Stimulated activated CD8-positive, alpha-beta memory T cell treated with anti-CD3 and anti-CD28 coated beads, Interleukin-7, amount 100 ng/mL, for 4 hours (primary cell): ENCODE measurements around the gene C10orf67.
"Not testable (repeated sequence)": the region's sequence is repeated elsewhere in the genome, so short reads cannot be mapped to it uniquely, and the experiment has no call there.

ENCODE experiments used
- DNase-seq, 2 donors: peaks; one replicate each; pipeline ENCODE4 v3.0.0-alpha.2; 2020; ENCODE audit warnings: low read depth in 2 of 2

Gene C10orf67

DNA sequence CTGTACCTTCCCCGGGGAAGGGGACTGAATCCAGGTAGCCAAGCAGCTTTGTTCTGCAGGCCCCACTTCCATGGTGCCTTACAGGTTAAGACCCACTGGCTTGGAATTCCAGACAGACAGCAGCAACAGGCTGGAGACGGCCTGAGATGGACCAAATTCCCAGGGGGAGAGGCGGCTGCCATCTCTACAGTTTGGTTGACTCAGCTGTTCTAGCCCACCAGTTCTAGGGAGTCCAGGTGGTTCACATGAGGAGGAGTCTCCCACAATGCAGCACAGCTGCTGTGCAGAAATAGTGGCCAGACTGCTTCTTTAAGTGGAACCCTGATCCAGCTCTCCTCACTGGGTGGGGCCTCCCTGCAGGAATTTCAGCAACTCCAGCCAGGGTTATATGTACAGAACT lies 74.1 kb downstream of the C10orf67 start:
- no peak for DNase-seq

DNA sequence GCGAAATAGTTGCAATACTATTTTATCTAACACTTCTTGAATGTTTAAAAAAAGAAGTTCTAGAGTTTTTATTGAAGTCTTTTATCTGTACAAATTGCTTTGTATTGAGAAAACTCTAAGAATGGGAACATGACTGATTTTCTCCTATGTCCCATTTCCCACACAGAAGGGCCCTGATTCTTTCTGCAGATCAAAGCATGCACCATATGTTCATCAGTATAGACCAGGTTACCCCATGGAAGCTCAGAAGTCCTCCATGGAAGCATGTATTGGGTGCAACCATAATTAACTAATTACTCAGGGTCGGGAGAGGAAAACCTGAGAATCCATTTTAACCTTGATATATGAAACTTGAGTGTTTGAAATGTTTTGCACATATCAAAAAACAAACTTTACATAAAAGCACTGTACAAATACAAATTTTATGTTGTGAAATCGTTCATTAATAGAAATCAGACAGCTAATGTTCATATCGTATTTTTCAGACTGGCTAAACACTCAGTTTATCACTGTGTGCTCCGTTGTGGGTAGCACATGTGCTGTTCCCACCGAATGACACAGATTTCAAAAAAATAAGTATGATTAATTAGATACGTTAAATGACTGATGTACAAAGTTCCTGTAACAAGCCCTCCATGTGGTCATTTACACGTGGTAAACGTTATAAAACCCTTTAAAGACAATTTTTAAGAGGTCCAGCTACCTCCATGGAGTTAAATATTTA lies 81.0 kb downstream of the C10orf67 start:
- DNase-seq: no peak

DNA sequence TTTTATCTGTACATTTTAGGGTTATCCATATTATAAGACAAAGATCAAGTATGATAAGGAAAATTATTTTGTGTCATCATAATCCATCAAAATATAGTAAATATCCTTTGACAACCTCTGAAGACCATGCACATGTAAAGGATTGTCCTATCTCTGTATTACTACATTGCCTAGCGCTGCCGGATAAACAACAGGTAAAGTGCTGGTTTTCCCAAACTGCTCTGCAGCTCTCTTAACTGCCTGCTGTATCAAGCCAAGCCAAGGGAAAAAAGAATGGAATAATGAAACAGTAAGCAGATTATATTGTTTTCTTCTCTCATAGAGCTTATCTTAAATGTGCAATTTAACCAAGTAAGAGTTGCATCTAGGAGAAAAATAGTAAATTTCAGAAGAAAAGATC lies 81.7 kb downstream of the C10orf67 start:
- DNase-seq: no peak

DNA sequence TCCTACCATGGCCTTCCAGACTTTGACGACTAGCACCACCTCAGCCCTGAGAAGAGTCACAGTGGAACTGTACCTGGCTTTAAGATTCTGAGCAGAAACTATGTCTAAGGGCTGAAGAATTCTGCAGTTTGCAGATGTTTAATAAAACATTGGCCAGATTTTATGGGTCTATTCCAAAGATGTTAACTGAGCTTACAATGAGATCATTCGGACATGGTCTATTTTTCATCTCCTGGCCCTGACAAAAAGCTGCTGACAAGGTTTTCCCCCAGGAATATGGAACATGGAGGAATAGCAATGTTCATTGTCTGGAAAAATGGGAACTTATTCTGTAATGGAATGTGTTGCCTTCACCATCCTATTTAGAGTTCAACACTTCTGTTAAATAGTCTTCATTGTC lies 86.1 kb downstream of the C10orf67 start:
- no peak for DNase-seq

DNA sequence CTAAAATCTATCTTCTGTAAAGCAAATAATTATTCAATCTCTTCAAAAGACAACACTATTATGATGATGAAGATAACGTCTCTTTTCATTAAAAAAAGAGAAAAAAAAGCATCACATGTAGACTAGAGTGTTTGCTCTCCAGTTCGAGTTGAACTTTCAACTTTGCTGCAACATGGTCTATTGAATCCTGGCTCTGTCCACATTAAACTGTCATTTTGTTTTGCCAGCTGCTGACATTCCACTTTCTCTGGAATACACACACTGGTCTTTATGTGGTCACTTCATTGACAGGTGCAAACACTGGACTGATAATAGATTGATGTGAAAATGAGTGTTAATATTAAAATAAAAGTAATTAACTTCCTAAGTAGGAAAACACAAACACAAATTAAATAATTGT lies 90.8 kb downstream of the C10orf67 start:
- DNase-seq: no peak

DNA sequence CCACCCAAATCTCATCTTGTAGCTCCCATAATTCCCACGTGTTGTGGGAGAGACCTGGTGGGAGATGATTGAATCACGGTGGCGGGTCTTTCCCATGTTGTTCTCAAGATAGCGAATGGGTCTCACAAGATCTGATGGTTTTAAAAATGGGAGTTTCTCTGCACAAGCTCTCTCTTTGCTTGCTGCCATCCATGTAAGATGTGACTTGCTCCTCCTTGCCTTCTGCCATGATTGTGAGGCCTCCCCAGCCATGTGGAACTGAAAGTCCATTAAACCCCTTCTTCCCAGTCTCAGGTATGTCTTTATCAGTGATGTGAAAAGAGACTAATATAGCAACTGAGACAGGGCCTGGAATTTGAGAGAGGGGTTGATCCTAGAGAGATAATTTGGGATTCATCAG lies 91.7 kb downstream of the C10orf67 start:
- not testable (repeated sequence) for DNase-seq

DNA sequence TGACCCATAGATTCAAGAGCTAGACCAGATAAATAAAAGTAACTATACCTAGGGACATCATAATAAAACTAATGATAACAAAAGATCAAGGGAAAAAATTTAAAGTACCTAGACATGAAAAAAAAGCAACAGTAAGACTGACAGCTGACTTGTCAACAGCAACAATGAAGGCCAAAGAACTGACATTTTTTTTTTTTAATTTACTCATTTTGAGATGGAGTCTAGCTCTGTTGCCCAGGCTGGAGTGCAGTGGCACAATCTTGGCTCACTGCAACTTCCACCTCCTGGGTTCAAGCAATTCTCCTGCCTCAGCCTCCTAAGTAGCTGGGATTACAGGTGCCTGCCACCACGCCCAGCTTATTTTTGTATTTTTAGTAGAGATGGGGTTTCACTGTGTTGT lies 102.8 kb downstream of the C10orf67 start:
- DNase-seq: not testable (repeated sequence)

DNA sequence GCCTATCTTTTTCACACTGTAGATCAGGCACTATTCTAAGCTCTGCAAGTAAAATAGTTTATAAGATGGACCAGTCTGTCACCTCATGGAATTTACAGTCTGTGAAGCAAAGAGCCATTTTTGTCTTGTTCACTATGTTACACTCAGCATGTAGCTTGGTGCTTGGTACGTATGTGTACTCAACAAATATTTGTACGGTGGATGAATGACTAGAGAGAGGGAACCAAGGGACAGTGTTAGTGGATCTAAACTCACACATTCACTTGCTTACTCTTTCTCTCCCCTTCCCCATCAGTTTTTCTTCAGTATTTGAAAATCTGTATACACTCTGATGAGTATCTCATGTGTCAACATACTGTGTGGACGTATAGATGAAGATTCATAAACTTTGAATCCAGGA lies 106.6 kb downstream of the C10orf67 start:
- no peak for DNase-seq

DNA sequence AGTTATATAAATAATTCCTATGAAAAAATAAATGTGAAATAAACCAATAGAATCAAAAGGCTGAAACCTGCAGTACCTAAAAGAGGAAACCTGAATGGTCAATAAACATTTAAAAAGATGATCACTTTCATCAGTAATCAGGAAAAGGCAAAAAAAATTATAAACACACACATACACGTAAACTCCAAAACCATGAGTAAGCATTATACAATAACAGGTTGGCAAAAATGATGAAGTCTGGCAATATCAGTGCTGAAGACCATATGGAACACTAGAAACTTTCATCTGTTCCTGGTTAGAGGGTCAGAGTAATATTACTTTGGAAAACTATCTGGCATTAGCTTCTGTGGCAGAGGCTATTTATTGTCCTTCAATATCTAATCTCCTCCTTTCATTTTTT lies 114.0 kb downstream of the C10orf67 start:
- no peak for DNase-seq

DNA sequence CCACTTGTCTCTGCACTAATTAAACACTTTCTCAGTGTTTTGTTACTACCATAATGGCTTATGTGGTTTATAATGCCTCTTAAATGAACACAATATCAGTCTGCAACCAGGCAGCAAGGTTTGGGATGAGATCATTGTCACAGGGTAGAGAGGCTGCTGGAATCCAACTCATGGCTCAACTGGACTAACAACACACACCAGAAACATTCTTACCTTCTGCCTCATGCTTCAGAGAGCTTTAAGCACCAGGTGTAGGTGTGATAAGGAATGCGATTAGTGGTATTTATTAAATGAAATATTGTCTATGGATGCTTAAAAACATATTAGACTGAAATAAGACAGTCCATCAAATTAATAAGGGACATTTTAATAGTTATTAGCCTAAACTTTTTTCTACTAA lies 127.1 kb downstream of the C10orf67 start:
- no peak for DNase-seq

DNA sequence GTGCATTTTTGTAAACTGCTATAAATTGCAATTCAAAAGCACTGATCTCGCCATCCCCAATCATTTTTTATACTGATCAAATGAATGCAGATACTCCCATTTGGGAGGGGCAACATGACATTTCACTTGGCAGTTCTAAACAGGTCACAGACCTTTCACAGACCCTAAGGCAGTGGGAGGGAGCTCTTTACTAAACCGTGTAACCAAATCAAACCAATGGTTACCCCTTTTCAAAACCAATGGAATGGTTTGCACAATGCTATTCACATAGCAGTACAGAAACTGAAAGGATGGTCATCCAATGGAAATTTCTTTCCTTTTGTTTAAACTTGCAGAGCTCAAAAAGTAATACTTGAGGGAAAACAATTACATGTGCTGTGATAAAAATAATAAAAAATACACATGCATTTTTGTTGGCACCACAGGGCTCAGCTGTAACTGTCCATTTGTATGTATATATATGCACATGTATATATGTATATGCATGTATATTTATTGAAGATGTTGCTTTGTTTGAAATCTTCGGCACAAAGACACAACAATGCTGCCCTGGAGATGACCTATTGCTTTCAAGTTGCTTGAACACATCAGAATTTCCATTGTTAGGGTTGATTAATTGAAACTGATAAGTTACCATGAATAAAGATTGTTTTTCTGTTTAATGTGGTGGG lies 138.5 kb downstream of the C10orf67 start:
- no peak for DNase-seq

DNA sequence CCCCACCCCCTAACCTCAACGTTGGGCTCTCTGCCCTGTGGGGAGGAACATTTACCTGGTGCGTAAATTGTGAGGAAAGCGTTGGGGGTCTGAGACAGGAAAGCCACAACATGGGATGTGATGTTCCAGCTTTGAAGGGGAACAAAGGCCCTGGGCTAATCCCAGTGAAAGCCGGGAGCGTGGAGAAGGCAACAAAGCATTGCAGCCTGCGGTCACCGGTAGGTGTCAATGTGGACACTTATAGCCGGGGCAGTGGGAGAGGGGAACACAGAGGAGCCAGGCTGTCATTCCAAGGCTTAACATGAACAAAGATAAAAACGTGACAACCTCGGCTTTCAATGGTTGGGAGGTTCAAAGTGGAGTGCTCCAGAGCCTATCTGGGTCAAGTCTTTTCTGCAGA lies 139.8 kb downstream of the C10orf67 start:
- no peak for DNase-seq

DNA sequence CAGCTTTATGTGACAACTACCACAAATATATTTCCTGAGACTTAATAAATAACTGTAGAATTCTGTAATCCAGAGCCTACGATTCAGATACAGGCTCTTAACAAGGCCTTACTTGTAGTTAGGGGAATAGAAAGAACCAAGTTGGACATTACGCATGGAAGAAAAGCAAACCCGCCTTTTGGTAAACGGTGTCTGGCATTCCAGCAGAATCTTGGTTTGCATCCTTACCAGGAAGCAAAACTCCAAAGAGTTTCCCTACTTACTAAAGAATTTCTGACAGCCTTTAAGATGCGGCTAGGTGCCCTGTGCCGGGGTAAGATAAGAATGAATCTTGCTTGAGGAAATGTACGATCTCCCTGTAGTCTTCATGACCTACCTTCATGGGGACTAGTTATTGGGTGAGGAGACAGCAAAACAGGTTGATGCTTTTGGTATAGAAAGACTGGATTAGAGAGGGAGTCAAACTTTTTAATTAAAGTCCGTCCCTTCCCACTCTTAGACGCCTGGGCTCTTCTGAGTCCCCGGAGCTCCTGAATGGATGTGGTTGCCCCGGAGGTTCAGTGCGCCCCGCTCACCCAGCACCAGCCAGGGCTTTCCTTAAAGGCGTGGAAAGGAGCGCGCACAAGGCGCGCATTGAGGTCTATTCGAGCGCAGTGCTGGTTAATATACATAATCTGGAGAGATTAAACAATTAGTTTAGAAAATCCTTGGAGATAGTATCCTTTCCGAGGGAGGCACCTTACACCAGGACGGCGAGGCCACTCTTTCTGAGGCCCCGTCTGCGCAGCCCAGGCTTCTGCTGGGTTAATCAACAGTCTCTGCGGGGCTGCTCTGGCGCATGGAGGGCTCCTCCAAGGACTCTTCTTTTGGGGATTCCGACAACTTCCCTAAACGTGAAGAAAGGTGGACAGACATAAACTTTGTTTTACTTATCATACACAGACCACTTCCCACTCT lies 140.9 kb downstream of the C10orf67 start:
- DNase-seq: no peak

DNA sequence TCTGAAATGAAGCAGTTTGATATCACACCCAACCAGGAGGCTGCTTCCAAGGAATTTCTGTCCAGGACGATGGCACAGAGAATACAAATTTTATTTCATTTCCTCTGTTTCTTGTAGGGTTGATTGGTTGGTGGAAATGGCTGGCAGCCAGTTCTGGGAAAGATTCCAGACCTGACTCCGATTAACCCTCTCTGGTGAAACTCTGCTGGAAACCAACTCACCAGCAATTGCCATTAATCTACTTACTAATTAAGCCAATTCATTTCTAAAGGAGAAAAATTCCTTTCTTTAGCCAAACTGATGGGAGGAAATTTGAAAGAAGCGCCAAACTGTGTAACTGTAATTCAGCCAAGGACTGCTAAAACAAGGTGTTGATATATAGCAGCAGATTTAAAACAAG lies 141.8 kb downstream of the C10orf67 start:
- DNase-seq: no peak

DNA sequence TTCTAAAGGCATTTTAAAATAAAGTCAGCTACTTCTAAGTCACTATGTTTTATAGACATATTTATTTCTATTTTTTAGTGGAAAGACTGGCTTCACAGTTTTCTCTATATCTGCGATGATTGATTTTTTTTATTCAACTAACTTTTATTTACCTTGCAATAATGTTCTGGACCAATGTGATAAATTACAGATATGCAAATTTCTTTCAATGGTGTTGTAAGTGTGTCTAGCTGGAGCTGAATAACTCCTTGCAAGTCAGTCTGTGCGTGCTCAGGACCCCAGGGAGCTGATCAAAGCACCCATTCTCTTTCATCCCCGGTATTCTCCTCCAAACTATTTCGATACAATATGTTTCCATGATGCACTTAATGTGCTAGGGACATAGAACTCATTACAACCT lies 142.8 kb downstream of the C10orf67 start:
- no peak for DNase-seq

DNA sequence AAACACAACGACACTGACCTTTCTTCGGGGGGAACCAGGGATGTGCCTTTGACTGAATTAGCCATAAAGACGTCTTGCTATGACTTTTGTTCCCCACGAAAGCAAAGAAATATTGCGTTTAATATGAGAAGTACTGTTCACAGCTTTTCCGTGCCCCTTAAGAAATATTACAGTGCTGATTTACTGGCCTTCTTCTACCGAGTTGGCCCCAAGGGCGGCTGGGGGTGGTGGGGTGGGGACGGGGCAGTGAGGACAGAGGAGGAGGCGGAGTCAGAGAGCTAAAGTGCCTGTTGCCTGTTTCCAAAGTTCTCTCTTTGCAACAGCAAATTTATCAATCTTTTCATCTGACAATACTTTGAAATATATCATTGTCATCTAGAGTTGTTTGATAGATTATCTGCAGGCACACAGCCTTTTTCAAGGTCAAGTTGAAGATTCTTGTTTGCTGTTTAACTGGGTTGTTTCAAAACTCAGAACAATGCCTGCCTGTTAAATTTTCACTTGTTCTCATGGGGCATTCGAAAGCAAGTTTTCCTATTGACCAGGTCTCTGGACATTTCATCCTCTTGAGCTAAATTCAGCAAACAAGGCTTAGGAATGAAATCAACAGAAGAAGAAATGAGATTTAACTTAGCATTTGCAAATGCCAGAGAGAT lies 143.5 kb downstream of the C10orf67 start:
- DNase-seq: no peak

DNA sequence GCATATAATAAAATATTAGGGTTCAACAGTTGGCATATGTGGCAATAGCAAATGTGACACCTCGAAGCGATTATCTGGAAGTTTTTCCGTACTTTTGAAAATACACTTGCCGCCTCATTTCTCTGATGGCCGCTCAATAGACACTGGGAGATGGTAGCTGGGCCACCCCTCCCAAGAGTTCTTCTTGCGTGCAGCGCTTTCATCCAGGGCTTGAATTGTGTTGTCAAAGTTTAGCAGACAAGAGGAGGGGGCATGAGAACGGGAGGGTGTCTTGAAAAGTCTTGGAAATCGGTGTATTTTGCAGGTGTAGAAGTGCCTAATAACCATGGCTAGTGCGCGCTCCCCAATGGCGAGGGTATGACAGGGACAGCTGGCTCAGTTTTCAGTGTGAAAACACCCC lies 144.0 kb downstream of the C10orf67 start:
- DNase-seq: no peak

DNA sequence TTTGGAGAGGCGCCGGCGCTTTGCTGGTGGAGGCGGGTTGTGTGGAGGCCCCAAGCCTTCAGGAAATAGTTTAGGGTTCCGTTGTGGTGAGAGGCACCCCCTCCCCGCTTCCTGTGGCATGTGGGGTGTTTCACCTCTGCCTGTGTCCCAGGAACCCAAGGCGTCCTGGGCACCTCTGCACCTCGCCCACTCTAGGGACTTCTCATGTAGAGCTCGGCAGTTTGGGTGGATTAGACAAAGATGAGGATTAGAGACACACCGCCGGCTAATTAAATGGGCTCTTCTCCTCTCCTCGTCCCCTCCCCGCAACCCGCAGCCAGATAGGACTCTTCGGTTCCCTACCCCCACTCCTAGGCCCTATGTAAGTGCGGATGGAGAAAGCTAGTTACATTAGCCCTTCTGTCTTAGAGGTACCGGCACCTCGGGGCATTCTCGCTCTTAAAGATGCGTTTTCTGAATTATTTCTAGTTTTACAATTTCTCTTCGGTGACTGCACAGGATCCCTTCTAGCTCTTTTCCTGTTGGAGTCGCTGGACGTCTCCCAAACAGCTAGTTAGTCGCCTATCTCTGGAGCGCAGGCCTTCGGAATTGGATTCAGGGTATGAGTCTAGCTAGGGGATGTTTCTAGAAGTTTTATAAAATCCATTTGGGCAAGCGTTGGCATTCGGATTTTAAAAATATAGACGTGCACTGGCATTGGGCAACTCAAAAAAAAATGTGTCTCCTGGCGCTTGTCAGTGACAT lies 144.7 kb downstream of the C10orf67 start:
- DNase-seq: no peak

DNA sequence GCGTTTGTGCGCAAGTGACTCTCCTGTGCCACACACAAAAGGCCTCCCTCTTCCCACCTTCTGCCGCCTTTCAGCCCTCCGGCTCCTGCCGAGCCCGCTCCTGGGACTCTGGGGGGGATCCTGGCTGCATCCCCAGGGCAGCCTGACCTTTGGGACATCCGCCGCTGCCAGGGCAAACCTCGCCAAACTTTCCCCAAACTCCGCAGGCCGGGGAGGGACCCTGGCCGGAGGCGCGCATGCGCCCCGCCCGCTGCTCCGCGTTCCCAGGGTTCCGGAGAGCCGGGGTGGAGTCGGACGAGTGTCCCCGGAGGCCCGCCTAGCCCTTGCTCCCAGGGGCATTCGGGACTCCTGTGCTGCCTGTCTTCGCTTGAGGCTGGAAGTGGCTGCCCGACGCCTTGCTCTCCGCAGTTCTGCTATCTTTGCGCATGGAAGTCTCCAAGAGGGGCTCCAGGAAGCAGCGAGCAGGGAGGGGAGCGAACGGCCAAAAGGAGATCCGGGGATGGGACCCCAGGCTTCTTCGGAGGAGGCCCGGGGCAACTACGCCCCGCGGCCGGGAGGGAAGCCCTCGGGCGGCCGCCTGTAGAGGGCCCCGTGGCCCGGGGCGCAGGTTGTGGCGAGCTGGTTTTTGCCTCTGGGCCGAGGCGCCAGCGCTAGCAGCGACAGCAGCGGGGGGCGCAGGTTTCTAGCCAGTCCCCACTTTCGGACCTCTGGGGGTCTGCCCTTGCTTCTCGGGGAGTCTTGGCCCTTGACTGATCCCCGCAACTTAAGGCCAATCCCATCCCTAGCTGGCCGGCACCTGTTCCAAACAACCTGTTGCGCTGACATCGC lies 145.4 kb downstream of the C10orf67 start:
- no peak for DNase-seq

DNA sequence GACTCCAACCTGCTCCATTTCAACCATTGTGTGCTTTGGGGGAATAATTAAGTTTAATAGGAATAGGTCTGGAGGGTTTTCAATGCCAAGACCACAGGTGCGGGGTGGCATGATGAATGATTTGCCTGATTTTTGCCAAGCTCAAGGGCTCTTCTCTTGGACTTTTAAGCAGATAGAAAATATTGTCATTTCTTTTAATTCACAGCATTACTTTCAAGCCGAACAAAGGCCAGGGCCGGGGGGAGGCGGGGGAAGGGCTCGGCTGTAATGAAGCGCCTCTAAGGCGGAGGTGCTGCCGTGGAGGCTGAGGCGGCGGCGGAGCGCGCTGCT lies 146.0 kb downstream of the C10orf67 start:
- DNase-seq: no peak
